HS-5 (cell line): ENCODE results near the gene PTPRC.

Experiments
- DNase-seq: peaks from one replicate; pipeline ENCODE4 v3.0.0-alpha.2; 2012; ENCODE audit warnings: low read depth

Gene PTPRC

GRCh38 chr1:198761859-198762616, 123.2 kb downstream of the PTPRC start:
- DNase-seq: no peak

GRCh38 chr1:198763298-198763714, 124.5 kb downstream of the PTPRC start:
- no peak for DNase-seq

- no peak for DNase-seq
Measured at GRCh38 chr1:198764748-198765147, 125.9 kb downstream of the PTPRC start.

- DNase-seq: no peak
Measured at GRCh38 chr1:198765416-198765815, 126.6 kb downstream of the PTPRC start.

GRCh38 chr1:198771563-198772153, 132.8 kb downstream of the PTPRC start:
- DNase-seq: no peak

- DNase-seq: no peak
Measured at GRCh38 chr1:198772626-198773025, 133.8 kb downstream of the PTPRC start.

- no peak for DNase-seq
Measured at GRCh38 chr1:198773030-198773429, 134.2 kb downstream of the PTPRC start.

GRCh38 chr1:198773523-198773922, 134.7 kb downstream of the PTPRC start:
- no peak for DNase-seq

- no peak for DNase-seq
Measured at GRCh38 chr1:198774421-198774820, 135.6 kb downstream of the PTPRC start.

- no peak for DNase-seq
Measured at GRCh38 chr1:198775606-198776005, 136.8 kb downstream of the PTPRC start.

GRCh38 chr1:198776602-198777029, 137.8 kb downstream of the PTPRC start:
- DNase-seq: peak; percentile 94

- no peak for DNase-seq
Measured at GRCh38 chr1:198778049-198778448, 139.2 kb downstream of the PTPRC start.

- DNase-seq: peak; percentile 38
Measured at GRCh38 chr1:198780376-198780775, 141.5 kb downstream of the PTPRC start.

GRCh38 chr1:198788561-198789064, 149.8 kb downstream of the PTPRC start:
- no peak for DNase-seq

GRCh38 chr1:198793714-198794113, 154.9 kb downstream of the PTPRC start:
- DNase-seq: no peak

GRCh38 chr1:198794498-198794897, 155.7 kb downstream of the PTPRC start:
- DNase-seq: no peak

- DNase-seq: no peak
Measured at GRCh38 chr1:198797656-198798055, 158.8 kb downstream of the PTPRC start.

GRCh38 chr1:198798923-198799386, 160.1 kb downstream of the PTPRC start:
- no peak for DNase-seq

- DNase-seq: no peak
Measured at GRCh38 chr1:198805498-198806151, 166.8 kb downstream of the PTPRC start.

GRCh38 chr1:198806861-198807260, 168.0 kb downstream of the PTPRC start:
- no peak for DNase-seq
